Breast epithelium (tissue), 4 donors: ENCODE data around the gene GUCY2D. TPM values are rescaled to one million over a fixed set of nuclear protein-coding genes. Genes with fewer than 3 reads are reported as not detected.
A peak's percentile ranks its signal among the peaks of the same experiment; 100 is the strongest.
"Not testable (repeated sequence)": the region's sequence is repeated elsewhere in the genome, so short reads cannot be mapped to it uniquely, and the experiment has no call there.

Experiments used
- DNase-seq, 2 donors: peaks; one replicate each; pipeline ENCODE4 v3.0.0-alpha.2; 2019; ENCODE audit warnings: low spot score in 2 of 2
- H3K27ac ChIP-seq, 2 donors: fragments of 200-600 bp; sonication (generic) in 1 of 2; one replicate each; pipeline ENCODE4 v1.5.1; 2016 to 2019; ENCODE audit warnings: mild to moderate bottlenecking in 1 of 2
- H3K27me3 ChIP-seq, 2 donors: fragments of 200-600 bp; sonication (generic) in 1 of 2; one replicate each; pipeline versions ENCODE4 v1.5.1 to v1.6.0; 2017 to 2019; ENCODE audit warnings: control low read depth in 1 of 2, mild to moderate bottlenecking in 1 of 2
- H3K36me3 ChIP-seq: fragments of 200-600 bp; one replicate; pipeline ENCODE4 v1.5.1; 2019
- H3K4me1 ChIP-seq, 2 donors: fragments of 200-600 bp; sonication (generic); one replicate each; pipeline ENCODE4 v1.5.1; 2016 to 2019; ENCODE audit warnings: control low read depth in 1 of 2
- H3K4me3 ChIP-seq, 3 donors: fragments of 200-600 bp; sonication (generic); 1 replicate in 2 of 3; 2 replicates in 1 of 3; pipeline ENCODE4 v1.5.1; 2016 to 2019; ENCODE audit warnings: mild to moderate bottlenecking in 3 of 3, moderate library complexity in 2 of 3
- H3K9me3 ChIP-seq, 2 donors: fragments of 200-600 bp; sonication (generic) in 1 of 2; one replicate each; pipeline ENCODE4 v1.5.1; 2016 to 2019; ENCODE audit warnings: control low read depth in 1 of 2
- POLR2A ChIP-seq: fragments of 450-650 bp; IDR thresholded peaks from one replicate; pipeline ENCODE4 v1.6.1; 2016; ENCODE audit warnings: antibody characterized with exemption, mild to moderate bottlenecking, moderate library complexity
- POLR2AphosphoS5 ChIP-seq, 3 donors: sonication (generic); formaldehyde crosslinking; IDR thresholded peaks; one replicate each; pipeline ENCODE4 v1.6.1; 2017; ENCODE audit warnings: antibody characterized with exemption in 3 of 3
- intact Hi-C: fragments of 100-400 bp; cut with DNase I; formaldehyde crosslinking; loops from one replicate; pipeline ENCODE4 v1.15.1; 2023; ENCODE audit warnings: low total_unique reads
- total RNA-seq, 3 donors: library from RNA; depleted of rRNA; stranded (reverse); fragments of >200 nt; gene quantifications; one replicate each; pipeline ENCODE4 v1.1.0, GENCODE V29; 2016
- TF ChIP-seq, protein P1 (sequence below), 3 donors: fragments of 450-650 bp; IDR thresholded peaks; one replicate each; pipeline ENCODE4 v1.5.1; 2016 to 2017; ENCODE audit warnings: antibody characterized with exemption in 3 of 3, mild to moderate bottlenecking in 3 of 3, moderate library complexity in 3 of 3

The GUCY2D gene
- total RNA-seq, 3 donors from 2014 or later, result 0.15 TPM; not detected in 2

DNA sequence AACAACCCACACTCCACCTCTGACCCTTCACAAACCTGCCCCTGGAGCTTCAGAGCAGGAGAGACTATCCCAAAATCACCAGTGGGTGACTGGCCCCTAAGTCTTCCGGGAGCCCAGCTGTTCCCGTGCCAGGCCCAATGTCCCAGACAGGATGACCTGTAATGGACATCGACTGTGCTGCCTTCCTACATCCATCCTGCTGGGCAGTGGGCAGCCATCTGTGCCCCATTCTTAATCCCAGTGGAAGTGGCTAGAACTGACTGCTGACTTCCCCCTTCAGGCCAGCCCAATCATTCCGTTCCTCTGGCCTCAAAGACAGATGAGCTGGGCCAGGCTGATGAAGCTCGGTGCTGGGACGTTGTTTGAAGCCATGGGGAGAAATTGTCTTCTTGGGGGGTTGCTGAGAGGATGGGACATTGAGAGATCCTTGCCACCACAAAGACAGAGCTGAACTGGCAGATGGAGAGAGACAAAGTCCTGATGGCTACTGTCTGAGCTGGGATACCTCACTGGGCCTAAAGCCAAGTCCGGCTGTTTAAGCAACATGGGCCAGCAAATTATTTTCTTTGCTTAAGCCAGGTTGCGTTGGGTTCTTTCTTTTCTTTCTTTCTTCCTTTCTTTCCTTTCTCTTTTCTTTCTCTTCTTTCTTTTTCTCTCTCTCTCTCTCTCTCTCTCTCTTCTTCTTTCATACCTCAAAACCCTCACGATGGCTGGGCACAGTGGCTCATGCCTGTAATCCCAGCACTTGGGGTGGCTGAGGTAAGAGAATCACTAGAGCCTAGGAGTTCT lies 18.6 kb downstream of the GUCY2D start:
- Histone ChIP-seq H3K27me3 (no peaks in the 10 kb centered on the region), H3K27ac (peak overlapping the region in 1 of 2 donors; percentile 73), H3K4me3 (no peak overlapping the region), H3K36me3 (no peaks in the 10 kb centered on the region), H3K4me1 (peaks cover 0 to 3% of the 10 kb centered on the region in 2 donors), H3K9me3 (no peaks in the 10 kb centered on the region)
- intact Hi-C loops, result no loop called here
- TF ChIP-seq POLR2AphosphoS5 (IDR thresholded peaks at IDR 0.05), result no peak
- TF ChIP-seq, protein P1, sequence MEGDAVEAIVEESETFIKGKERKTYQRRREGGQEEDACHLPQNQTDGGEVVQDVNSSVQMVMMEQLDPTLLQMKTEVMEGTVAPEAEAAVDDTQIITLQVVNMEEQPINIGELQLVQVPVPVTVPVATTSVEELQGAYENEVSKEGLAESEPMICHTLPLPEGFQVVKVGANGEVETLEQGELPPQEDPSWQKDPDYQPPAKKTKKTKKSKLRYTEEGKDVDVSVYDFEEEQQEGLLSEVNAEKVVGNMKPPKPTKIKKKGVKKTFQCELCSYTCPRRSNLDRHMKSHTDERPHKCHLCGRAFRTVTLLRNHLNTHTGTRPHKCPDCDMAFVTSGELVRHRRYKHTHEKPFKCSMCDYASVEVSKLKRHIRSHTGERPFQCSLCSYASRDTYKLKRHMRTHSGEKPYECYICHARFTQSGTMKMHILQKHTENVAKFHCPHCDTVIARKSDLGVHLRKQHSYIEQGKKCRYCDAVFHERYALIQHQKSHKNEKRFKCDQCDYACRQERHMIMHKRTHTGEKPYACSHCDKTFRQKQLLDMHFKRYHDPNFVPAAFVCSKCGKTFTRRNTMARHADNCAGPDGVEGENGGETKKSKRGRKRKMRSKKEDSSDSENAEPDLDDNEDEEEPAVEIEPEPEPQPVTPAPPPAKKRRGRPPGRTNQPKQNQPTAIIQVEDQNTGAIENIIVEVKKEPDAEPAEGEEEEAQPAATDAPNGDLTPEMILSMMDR (IDR thresholded peaks at IDR 0.05), result no peak
- no peak for TF ChIP-seq POLR2A
- no peak for DNase-seq

DNA sequence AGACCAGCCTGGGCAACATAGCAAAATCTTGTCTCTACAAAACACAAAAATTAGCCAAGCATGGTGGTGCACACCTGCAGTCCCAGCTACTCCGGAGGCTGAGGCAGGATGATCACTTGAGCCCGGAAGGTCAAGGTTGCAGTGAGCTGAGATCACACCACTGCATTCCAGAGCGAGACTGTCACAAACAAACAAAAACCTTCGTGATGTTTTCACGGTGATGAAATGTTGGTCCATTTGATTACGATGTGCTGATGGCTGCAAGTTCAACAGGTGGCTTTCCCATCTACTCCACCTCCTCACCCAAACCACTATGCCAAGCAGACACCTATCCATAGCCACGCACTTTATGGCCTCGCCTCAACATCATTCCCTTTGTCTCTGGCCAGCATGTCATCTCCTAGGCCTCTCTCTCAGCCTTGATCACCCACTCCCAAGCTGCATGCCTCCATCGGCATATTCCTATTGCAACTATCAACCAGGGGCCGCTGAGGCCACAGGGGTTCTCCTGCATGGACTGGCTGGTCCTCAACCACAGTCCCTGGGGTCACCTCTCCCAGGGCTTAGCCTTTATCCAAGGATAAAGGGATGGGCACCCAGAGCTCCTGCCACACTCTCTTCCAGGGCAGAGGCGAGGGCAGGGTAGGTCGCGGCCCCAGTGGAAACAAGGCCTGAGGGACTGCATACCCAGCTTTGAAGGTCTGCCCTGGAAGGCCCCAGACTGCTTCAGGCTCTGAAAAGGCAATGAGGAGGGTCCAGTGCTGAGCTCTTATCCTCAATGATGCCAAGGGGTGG lies 19.3 kb downstream of the GUCY2D start:
- Histone ChIP-seq H3K27ac (no peak overlapping the region), H3K9me3 (no peaks in the 10 kb centered on the region), H3K4me1 (peaks cover 0 to 3% of the 10 kb centered on the region in 2 donors), H3K4me3 (no peak overlapping the region), H3K27me3 (no peaks in the 10 kb centered on the region), H3K36me3 (no peaks in the 10 kb centered on the region)
- intact Hi-C loops, result no loop called here
- TF ChIP-seq, protein P1 (IDR thresholded peaks at IDR 0.05), result no peak
- TF ChIP-seq POLR2AphosphoS5 (IDR thresholded peaks at IDR 0.05), result no peak
- no peak for TF ChIP-seq POLR2A
- no peak for DNase-seq

DNA sequence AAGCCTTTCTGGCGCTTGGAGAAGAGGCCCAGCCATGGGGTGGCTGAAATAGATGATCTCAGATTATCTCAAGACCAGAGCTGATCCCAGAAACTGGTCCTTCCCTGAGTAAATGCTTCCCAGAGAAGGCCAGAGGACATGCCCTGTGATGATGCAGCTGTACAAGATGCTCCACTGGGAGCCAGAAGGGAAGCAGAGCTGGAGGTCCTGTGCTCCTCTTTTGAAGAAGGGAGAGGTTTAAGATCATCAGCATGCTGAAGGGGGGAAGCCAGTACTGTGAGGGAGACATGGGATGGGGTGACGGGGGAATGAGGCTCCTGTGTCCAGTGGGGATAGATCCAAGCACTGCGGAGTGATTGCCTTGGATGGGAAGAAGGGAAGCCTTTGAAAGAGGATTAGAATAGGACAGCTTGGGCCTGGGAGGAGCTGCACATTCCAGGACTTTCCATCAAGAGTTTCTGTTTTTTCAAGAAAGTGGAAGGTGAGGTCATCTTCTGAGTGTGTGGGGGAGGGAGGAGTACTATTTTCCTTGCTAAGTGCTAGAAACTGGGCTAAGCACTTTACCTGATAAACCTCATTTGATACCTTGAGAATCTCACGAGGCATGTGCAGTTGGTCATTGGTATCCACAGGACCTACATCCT lies 20.1 kb downstream of the GUCY2D start:
- Histone ChIP-seq H3K9me3 (no peaks in the 10 kb centered on the region), H3K27me3 (no peaks in the 10 kb centered on the region), H3K27ac (no peak overlapping the region), H3K4me1 (no peaks in the 10 kb centered on the region), H3K36me3 (no peaks in the 10 kb centered on the region), H3K4me3 (no peak overlapping the region)
- TF ChIP-seq POLR2AphosphoS5 (IDR thresholded peaks at IDR 0.05), result no peak
- TF ChIP-seq, protein P1 (IDR thresholded peaks at IDR 0.05), result no peak
- TF ChIP-seq POLR2A, result no peak
- no peak for DNase-seq
- intact Hi-C loops, result no loop called here

DNA sequence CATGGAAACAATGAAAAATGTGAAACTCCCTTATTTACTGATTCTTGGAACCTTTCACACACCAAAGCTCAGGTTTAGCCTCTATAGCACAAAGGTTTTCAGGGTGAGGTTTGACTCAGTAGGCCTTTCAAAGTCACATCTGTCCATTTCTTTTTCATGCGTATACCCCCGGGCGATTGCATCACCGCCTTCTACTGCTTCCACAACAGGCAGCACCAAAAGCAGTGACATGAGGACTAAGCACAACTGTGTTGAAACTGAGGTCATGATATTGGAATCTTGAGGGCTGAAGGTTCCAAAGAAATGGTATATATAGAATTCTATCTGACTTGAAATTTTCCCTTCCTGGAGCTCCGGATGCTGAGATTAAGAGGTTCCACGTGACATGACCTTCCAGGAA lies 21.7 kb downstream of the GUCY2D start:
- intact Hi-C loops, H3K4me1 ChIP-seq, H3K36me3 ChIP-seq, H3K27me3 ChIP-seq, H3K4me3 ChIP-seq, H3K9me3 ChIP-seq, DNase-seq, H3K27ac ChIP-seq: not testable (repeated sequence)

DNA sequence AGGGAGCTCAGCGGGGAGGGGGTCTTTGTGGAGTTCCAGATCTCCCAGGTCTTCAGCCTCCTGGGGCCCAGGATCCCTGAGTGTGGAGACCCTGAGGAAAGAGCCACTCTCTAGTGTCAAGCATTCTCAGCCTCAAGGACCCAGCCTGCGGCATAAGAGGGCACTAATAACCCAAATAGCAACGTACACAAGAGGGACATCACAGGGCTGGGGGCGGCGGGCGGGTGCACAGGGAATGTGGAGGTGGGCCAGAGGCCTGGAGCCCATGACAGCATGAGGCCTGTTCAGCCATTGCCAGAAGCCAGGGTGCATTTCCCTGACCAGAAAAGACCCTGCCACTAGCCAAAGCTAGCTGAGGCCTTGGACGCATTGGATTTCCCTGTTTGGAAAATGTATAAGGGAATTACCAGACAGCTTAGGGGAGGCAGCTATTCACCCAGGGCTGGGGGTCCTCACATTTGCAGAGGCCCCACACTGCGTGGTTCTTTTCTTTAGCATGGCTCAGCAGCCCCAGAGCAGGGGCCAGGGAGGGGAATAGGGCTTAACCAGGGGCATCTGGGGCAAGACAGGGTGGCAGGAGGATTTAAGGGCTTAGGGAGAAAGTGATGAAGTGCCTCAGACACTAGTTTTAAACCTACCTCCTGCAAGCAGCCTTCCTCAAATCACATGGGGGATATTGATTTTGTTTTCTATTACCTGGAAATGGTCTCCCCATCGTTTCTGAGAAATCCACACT lies 22.9 kb downstream of the GUCY2D start:
- Histone ChIP-seq H3K27ac (no peak overlapping the region), H3K9me3 (no peaks in the 10 kb centered on the region), H3K36me3 (no peaks in the 10 kb centered on the region), H3K4me3 (no peak overlapping the region), H3K27me3 (peaks cover 0 to 7% of the 10 kb centered on the region in 2 donors), H3K4me1 (no peaks in the 10 kb centered on the region)
- no peak for DNase-seq
- intact Hi-C loops, result no loop called here
- TF ChIP-seq POLR2A, result no peak
- no peak for TF ChIP-seq POLR2AphosphoS5 (IDR thresholded peaks at IDR 0.05)
- TF ChIP-seq, protein P1 (IDR thresholded peaks at IDR 0.05), result no peak
